GM18868 (cell line): ENCODE measurements around the gene PADI2.
"Not testable (repeated sequence)": the region's sequence is repeated elsewhere in the genome, so short reads cannot be mapped to it uniquely, and the experiment has no call there.

ENCODE experiments used
- ATAC-seq: cut with Tn5 transposase; IDR thresholded peaks from one replicate; pipeline ENCODE4 v1.9.1; 2021; ENCODE audit warnings: mild to moderate bottlenecking, moderate library complexity; ENCODE audit not compliant: unreplicated experiment

Gene PADI2

DNA sequence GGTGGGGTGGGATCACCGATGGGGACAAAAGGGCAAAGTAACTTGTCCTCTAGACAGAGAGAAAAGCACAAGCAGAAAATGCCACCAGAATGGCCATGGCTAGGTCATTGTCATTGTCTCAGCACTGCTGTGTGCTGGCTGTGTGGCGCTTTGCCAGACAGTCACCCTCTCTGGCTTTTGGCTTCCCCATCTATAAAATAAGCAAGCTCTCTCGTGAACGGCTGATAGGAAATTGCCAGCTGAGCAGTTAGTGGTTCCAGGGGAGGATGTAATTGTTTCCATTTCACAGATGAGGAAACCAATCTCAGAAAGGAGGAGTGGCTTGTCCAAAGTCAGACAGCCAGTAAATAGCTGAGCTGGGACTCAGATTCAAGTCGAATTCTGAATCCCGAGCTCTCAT is 32.5 kb downstream of the PADI2 start:
- ATAC-seq = no peak

GRCh38 chr1:17084787-17085186 is 34.5 kb downstream of the PADI2 start:
- no peak for ATAC-seq

GRCh38 chr1:17082761-17083160 is 36.5 kb downstream of the PADI2 start:
- no peak for ATAC-seq

GRCh38 chr1:17081439-17081838 is 37.8 kb downstream of the PADI2 start:
- ATAC-seq = no peak

DNA sequence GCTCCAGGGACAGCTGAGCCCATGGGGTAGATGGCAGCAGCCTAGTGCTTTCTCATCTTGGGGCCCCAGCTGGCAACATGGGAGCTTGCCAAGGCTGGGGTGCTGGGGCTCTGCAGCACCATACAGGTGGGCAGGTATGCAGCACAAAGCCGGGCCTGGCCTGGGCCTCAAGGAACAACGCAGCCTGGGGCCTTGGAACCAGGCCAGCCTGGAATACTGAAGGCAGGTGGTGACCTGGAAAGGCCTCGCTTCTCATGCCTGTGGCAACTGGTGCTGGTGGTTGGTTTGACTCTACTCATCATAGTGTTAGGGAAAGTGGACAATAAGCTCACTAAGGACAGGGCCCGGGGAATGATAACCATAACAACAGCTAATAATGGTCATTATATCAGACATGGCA is 38.4 kb downstream of the PADI2 start:
- ATAC-seq = no peak

DNA sequence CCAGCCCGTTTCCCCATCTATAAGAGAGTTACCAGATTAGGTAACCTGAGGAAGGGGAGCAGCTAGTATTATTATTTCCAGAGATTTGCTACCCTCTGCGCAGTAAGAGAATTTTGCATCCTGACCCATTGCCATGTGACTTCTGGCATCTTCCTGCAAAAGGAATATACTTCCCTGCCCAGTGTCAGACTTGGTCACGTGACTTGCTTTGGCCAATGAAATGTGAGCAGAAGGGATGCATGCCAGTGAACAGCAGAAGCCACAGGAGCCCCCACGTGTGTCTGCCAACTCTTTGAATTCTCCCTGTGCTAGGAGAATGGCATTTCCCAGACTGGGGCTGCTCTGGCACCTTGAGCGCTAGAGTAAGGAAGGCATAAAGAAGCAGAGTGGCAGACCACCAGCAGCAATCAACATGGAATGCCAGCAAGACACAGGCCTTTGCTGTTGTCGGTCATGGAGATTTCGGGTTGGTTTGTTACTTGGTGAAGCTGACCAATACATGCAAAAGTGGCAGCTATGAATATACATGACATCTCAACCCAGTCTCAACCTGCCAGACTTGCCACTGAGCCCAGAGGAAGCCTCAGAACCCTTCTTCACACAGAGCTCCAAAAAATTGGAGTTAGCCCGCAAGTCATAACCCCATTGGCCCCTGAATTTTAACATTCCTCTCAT is 39.0 kb downstream of the PADI2 start:
- no peak for ATAC-seq

DNA sequence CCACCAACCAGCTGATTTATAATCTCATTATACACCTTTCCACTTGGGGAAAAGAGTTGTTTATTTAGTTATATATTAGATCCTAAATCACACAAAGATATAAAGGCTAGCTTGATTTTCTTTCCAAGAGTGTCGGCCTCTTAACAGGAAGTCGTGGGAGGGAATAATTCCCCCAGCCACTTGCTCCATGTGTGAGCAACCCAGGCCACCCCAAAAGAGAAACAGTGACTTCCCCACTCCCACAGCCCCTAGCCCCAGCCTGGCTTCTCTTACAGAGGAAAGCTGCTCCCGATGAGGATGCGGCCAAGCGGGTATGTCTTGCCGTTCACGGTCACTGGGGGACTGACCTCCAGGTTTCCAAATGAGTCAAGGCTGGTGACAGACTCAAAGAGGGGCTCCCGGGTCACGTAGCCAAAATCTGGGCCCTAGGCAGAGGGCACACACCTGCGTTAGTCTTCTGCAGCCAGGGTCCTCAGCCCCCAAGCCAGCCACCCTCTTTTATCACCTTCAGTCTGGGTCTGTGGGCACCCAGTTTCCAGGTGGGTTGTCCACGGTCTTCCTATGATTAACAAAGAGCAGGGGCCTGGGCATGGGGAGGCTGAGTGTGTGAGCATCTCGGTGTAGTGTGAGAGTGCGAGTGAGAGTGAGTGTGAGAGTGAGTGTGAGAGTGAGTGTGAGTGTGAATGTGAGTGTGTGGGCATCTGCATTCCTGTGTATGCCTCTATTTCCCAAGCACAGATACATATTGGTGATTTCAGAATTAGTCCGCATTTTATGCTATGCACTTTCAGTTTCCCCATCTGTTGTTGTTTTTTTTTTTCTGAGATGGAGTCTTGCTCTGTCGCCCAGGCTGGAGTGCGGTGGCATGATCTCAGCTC is 40.0 kb downstream of the PADI2 start:
- no peak for ATAC-seq

DNA sequence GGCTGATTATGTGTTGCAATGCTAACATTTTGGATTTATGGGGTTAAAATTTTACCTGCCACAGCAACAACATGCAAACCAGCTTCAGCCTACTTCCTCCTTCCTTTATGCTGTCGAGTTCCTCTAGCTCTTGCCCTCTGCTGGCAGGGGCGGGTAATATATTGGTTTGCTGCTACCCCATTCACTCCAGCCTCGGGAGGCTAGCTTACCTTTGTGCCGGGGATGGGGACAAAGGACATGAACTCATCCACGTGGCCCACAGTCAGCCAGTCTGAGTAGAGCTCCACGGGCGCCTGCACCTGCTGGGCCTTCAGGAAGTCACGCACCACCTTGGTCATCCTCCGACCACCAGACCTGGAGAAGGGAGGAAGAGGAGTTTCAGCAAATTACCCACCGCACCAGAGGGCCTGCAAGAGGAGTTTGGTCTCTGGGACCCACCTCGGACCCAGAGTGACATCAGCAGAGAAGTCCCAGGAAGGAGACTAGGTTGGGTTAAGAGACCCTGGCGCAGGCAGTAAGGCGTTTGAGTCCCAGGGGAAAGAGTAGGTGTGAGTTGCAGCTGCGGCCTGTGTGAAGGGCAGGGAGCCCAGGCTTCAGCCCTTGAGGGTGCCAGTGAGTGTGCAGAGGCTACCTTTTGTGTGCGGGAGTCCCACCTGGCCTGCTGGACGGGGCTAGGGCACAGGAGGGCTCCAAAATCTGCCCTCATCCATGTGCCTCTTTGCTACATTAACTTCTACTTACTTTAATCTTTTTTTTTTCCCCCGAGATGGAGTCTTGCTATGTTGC is 43.6 kb downstream of the PADI2 start:
- ATAC-seq = no peak

DNA sequence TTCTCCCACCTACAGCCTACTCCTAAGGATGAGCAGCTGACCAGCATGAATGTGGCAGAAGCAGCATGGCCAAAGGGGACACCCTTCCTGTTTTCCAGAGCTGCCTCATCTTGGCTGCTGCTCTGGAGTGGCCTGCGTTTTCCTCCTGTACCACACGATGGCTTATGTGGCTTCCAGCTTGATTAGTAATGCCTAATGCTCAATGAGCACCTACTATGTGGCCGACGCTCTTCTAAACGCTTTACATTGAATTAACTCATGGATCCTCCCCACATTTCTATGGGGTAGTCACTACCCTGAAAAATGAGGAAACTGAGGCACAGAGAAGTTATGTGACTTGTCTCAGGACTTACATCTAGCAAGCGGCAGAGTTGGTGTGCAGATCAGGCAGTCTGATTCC is 47.5 kb downstream of the PADI2 start:
- ATAC-seq = no peak

- no peak for ATAC-seq
These were observed 49.1 kb downstream of the PADI2 start for GRCh38 chr1:17070163-17070525.

DNA sequence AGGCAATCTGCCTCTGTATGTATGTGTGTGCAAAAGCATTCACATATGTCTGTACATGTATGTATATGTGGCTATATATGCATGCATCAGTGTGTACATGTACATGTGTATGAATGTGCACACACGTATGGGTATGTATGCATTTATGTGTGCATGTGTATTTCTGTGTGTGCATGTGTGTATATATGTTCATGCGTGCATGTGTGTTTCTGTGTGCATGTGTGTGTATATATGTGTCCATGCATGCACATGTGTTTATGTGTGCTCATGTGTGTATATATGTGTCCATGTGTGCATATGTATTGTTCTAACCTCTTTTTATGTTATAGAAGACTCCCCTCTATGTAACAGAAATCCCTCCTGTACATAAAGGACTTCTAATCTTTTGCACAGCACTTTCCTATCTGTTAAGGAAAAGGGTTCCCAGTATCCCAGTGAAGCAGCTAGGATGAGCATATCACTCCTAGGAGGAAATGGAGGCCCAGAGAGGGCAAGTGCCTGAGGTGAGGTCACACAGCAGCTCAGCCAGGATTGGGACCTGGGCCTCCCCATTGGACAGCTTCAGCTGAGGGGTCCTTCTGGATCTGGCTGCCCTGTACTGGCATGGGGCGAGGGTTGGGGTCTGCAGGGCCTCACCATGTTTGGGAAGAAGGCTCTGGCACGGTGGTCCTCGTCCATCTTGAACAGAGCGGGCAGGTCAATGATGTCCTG is 49.6 kb downstream of the PADI2 start:
- no peak for ATAC-seq

GRCh38 chr1:17068789-17069188 is 50.5 kb downstream of the PADI2 start:
- ATAC-seq = no peak

DNA sequence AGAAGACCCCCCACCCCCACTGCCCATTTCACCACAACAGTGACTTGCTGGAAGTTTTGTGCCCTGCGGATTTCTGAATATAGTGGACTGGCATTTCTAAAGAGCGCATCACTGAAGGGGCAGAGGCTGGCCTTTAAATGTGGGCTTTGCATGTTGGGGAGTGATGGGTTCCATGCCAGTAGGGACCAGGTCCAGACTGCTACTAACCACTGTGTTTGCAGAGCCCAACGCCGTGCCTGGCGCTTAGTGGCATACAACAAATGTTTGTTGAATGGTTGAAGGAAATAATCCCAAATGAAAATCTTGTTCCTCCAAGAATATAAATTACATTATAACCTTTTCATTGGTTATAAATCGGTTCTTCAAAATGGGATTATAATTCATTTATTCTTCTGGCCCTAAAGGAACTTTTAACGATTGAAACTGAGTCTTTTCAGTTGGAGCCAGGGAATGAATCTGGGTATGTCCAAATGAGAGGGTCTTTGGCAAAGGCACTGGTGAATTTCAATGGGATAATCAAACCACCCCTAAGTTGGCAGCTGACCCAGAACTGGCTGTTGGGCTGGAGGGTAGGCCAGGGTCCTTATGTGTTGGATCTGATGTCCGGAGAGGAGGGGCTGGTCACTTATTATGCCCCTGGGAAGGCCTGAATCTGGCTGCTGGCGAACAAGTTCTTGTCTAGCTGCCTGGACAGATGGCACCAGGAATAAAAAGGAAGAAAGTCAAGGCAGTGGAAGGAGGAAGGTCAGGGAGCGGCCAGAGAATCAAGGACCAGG is 51.6 kb downstream of the PADI2 start:
- no peak for ATAC-seq

GRCh38 chr1:17067069-17067426 is 52.2 kb downstream of the PADI2 start:
- ATAC-seq = no peak

- ATAC-seq = no peak
These were observed 52.7 kb downstream of the PADI2 start for GRCh38 chr1:17066361-17067068.

DNA sequence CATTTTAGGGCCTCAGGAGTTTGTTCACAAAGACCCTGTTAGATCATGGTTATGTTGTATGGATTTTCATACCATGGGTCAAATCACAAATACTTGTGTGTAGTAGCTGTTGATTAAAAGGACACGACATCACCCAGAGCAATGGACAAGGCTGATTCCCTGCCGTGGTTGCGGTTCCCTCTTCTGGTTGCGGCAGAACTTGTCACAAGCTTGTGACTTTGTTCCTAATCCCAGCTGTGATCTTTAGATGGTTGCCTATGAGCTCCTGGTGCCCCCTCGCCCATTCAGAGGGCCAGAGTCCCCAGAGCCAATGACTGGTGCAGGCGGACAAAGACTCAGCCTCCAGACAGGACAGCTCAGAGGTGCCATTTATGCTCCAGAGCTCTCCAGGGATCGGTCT is 53.6 kb downstream of the PADI2 start:
- ATAC-seq = no peak

- not testable (repeated sequence) for ATAC-seq
These were observed 56.5 kb downstream of the PADI2 start for GRCh38 chr1:17062751-17063150.

DNA sequence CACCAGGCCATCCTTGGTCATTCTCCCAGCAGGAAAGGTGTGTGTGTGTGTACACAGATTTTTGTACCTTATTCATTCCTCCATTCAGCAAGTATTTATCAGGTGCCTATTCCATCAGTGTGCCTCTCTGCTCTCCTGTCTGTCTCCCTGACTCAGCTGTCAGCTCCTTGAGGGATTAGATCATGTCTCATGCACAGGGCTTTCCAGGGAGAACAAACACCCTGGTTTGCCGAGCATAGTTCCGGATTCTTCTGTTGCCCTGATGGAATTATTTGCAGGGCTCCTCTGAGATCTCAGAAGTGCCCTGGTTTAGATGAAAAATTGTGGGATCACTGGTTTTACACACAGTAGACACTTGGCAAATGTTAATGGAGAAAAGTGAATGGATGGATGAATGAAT is 57.4 kb downstream of the PADI2 start:
- ATAC-seq = no peak

DNA sequence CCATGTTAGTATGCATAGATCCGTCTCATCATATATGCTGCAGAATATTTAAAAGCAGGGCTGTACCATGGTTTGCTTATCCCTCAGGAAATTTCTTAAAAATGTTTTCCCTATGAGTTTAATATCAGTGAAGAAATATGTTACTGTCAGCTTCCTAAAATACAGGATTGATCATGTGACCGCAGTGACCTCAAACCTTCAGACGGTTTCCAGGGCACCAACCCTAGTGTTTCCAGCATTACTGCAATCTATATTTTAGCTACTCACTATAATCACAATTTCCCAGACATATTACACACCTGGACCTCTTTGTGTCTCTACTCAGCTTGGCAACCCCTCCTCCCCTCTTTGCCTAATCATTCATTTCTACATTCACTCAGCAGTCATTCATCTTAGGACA is 57.8 kb downstream of the PADI2 start:
- ATAC-seq = no peak

DNA sequence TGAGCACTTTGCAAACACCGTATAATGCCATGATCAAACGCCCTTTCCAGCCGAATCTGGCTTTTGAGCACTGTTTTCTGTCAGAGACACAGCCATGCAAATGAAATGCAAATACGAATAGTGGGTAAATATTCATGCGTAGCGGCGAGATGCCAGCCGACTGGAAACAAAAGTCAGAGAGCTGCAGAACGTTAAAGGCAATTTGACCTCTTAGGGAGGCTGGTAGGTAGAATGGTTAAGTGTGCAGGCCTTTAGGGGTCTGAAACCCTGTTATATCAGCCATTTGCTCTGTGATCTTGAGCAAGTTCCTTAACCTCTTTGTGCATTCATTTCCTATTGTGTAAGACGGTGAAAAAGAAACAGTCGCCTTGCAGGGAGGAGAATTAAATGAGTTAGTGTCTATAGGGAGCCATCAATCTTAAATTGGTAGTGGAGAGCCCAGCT is 58.9 kb downstream of the PADI2 start:
- ATAC-seq = no peak
